Coronary artery (tissue), 2 donors: ENCODE results near the gene DHX30.
"Not testable (repeated sequence)": the region's sequence is repeated elsewhere in the genome, so short reads cannot be mapped to it uniquely, and the experiment has no call there.

Experiments
- DNase-seq: peaks from one replicate; pipeline ENCODE4 v3.0.0-alpha.2; 2017; ENCODE audit warnings: low spot score
- H3K27ac ChIP-seq, 2 donors: fragments of 200-600 bp; sonication (generic); one replicate each; pipeline ENCODE4 v1.5.1; 2016 to 2019
- H3K4me3 ChIP-seq: fragments of 200-600 bp; sonication (generic); 2 replicates; pipeline ENCODE4 v1.5.1; 2016; ENCODE audit warnings: mild to moderate bottlenecking, moderate library complexity
- CTCF ChIP-seq: fragments of 200-600 bp; sonication (generic); IDR thresholded peaks from one replicate; pipeline ENCODE4 v1.5.1; 2019; ENCODE audit warnings: antibody characterized with exemption

DHX30 gene

GRCh38 chr3:47802734-47803479, at the start of gene DHX30:
TSS of gene DHX30 (plus strand) at chr3:47803138. CDS start at chr3:47810684, 7,546 bp downstream.
- no peak for TF ChIP-seq CTCF
- Histone ChIP-seq H3K27ac (peak within 1 kb of the TSS; percentile 97 to 99), H3K4me3 (peak within 1 kb of the TSS; percentile 98)
- DNase-seq: peak; percentile 91

- no peak overlapping the region for H3K4me3 ChIP-seq
- TF ChIP-seq CTCF: no peak
- no peak overlapping the region for H3K27ac ChIP-seq
- DNase-seq: no peak
Measured at GRCh38 chr3:47758261-47759025, 44.5 kb upstream of the DHX30 start.

DNA sequence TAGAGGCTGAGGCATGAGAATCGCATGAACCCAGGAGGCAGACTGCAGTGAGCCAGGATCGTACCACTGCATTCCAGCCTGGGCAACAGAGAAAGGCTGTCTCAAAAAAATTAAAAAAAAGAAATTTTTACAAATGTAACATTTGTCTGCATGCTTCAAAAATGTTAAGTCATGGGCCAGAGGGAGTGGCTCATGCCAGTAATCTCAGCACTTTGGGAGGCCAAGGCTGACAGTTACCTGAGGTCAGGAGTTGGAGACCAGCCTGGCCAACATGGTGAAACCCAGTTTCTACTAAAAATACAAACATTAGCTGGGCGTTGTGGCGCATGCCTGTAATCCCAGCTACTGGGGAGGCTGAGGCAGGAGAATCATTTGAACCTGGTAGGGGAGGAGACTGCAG, 42.7 kb upstream of the DHX30 start:
- H3K27ac ChIP-seq, H3K4me3 ChIP-seq, DNase-seq: not testable (repeated sequence)

DNA sequence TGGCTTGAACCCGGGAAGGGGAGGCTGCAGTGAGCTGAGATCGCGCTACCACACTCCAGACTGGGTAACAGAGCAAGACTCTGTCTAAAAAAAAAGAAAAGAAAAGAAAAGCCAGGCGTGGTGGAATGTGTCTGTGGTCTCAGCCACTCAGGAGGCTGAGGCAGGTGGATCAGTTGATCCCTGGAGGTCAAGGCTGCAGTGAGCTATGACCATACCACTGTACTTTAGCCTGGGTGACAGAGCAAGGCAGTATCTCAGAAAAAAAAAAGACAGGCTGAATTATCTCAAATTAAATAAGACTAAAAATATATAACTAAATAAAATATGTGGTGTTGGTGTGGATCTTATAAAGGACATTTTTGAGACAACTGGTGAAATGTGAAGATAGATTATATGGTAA, 41.9 kb upstream of the DHX30 start:
- Histone ChIP-seq H3K27ac (no peak overlapping the region), H3K4me3 (no peak overlapping the region)
- DNase-seq: no peak
- no peak for TF ChIP-seq CTCF

- no peak overlapping the region for H3K27ac ChIP-seq
- H3K4me3 ChIP-seq: no peak overlapping the region
- no peak for DNase-seq
- TF ChIP-seq CTCF: no peak
Measured at GRCh38 chr3:47762233-47762632, 40.7 kb upstream of the DHX30 start.

- Histone ChIP-seq H3K27ac (no peak overlapping the region), H3K4me3 (no peak overlapping the region)
- TF ChIP-seq CTCF: no peak
- no peak for DNase-seq
Measured at GRCh38 chr3:47766186-47766585, 36.8 kb upstream of the DHX30 start.

DNA sequence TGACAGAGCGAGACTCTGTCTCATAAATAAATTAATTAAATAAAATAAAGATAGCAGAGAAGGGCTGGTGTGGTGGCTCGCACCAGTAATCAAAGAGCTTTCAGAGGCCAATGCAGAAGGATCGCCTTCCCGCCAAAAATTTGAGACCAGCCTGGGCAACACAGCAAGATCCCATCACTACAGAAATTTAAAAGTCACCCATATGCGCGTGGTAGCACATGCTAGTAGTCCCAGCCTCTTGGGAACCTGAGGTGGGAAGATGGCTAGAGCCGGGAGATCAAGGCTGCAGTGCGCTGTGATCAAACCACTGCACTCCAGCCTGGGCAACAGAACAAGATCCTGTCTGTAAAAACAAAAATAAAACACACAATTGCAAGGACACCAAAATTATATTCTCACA, 30.9 kb upstream of the DHX30 start:
- no peak for TF ChIP-seq CTCF
- Histone ChIP-seq H3K27ac (no peak overlapping the region), H3K4me3 (no peak overlapping the region)
- DNase-seq: no peak
